SK-MEL-5 (cell line): ENCODE results near the gene SCYGR3. TPM values are rescaled to one million over a fixed set of nuclear protein-coding genes. Genes with fewer than 3 reads are reported as not detected.
A peak's percentile ranks its signal among the peaks of the same experiment; 100 is the strongest.

Source experiments
- DNase-seq: peaks from one replicate; pipeline ENCODE4 v3.0.0-alpha.2; 2016; ENCODE audit warnings: low read depth, low spot score
- in situ Hi-C: cut with HindIII; loops from 2 replicates; pipeline ENCODE4 v1.10.0; 2016; ENCODE audit warnings: low sequenced_read_pairs, high pct_unique_total_duplicates, low pct_unique_long_range_greater_than_20kb
- polyA plus RNA-seq, 2 experiments: library from polyadenylated mRNA; depleted of rRNA; stranded (reverse); fragments of >200 nt; gene quantifications; 2 replicates each; pipeline ENCODE4 v1.2.3, GENCODE V29; 2015
- total RNA-seq: library from RNA; depleted of rRNA; stranded (reverse); fragments of >200 nt; shearing (Covaris generic); gene quantifications from 2 replicates; pipeline ENCODE4 v1.2.3, GENCODE V29; 2014; rRNA removed

SCYGR3 gene
- not detected in 2 replicates for total RNA-seq
- polyA plus RNA-seq (2015; cell fraction: cytosol; rRNA removed) = not detected in 2 replicates
- not detected in 2 replicates for polyA plus RNA-seq (2015; cell fraction: nucleus; rRNA removed)

GRCh38 chr2:227614740-227615139, at the start of gene SCYGR3:
TSS of gene SCYGR3 (minus strand) at chr2:227614840. CDS start at chr2:227614840, 0 bp downstream.
- DNase-seq = no peak
- in situ Hi-C loops = no loop called here

- in situ Hi-C loops = no loop called here
- DNase-seq = no peak
Observed at GRCh38 chr2:227661827-227662226, 47.2 kb upstream of the SCYGR3 start.

- in situ Hi-C loops = no loop called here
Observed at GRCh38 chr2:227661025-227661649, 46.5 kb upstream of the SCYGR3 start.

GRCh38 chr2:227657199-227657845, 42.7 kb upstream of the SCYGR3 start:
- DNase-seq = no peak
- in situ Hi-C loops = no loop called here

More at GRCh38 chr2:227661025-227661649, 46.5 kb upstream of the SCYGR3 start:
- no peak for DNase-seq

- in situ Hi-C loops = no loop called here
Observed at GRCh38 chr2:227655454-227655853, 40.8 kb upstream of the SCYGR3 start.

GRCh38 chr2:227654426-227654825, 39.8 kb upstream of the SCYGR3 start:
- no peak for DNase-seq
- in situ Hi-C loops = no loop called here

More at GRCh38 chr2:227655454-227655853, 40.8 kb upstream of the SCYGR3 start:
- DNase-seq = peak; percentile 29

- in situ Hi-C loops = no loop called here
- DNase-seq = no peak
Observed at GRCh38 chr2:227653419-227653818, 38.8 kb upstream of the SCYGR3 start.

- in situ Hi-C loops = no loop called here
- DNase-seq = no peak
Observed at GRCh38 chr2:227643990-227644551, 29.4 kb upstream of the SCYGR3 start.

- DNase-seq = no peak
- in situ Hi-C loops = no loop called here
Observed at GRCh38 chr2:227642656-227643055, 28.0 kb upstream of the SCYGR3 start.

GRCh38 chr2:227634201-227634600, 19.6 kb upstream of the SCYGR3 start:
- in situ Hi-C loops = no loop called here
- no peak for DNase-seq

GRCh38 chr2:227632827-227633226, 18.2 kb upstream of the SCYGR3 start:
- DNase-seq = peak; percentile 89
- in situ Hi-C loops = no loop called here

GRCh38 chr2:227630322-227630721, 15.7 kb upstream of the SCYGR3 start:
- DNase-seq = no peak
- in situ Hi-C loops = no loop called here

GRCh38 chr2:227629435-227629834, 14.8 kb upstream of the SCYGR3 start:
- in situ Hi-C loops = no loop called here
- DNase-seq = no peak

GRCh38 chr2:227627769-227628168, 13.1 kb upstream of the SCYGR3 start:
- in situ Hi-C loops = no loop called here
- DNase-seq = no peak

- no peak for DNase-seq
- in situ Hi-C loops = no loop called here
Observed at GRCh38 chr2:227626580-227627151, 12.0 kb upstream of the SCYGR3 start.

- in situ Hi-C loops = no loop called here
- no peak for DNase-seq
Observed at GRCh38 chr2:227625420-227625819, 10.8 kb upstream of the SCYGR3 start.

- no peak for DNase-seq
- in situ Hi-C loops = no loop called here
Observed at GRCh38 chr2:227623226-227623625, 8.6 kb upstream of the SCYGR3 start.
